ENCODE measurements around the gene SORCS2.

- TF ChIP-seq CTCF (IDR thresholded peaks at IDR 0.05; ENCODE audit: borderline replicate concordance, extremely low read depth, low read length, poor library complexity, severe bottlenecking) = no peak
- TF ChIP-seq EZH2 (IDR thresholded peaks at IDR 0.05; ENCODE audit: borderline replicate concordance, low read depth, low read length, severe bottlenecking) = no peak
Measured at GRCh38 chr4:7539659-7540058, 347.3 kb downstream of the SORCS2 start.
